Smooth muscle cell (in vitro differentiated cells): ENCODE data around the gene PIK3CD. TPM values are rescaled to one million over a fixed set of nuclear protein-coding genes. Genes with fewer than 3 reads are reported as not detected.

ENCODE experiments used
- DNase-seq: peaks from one replicate; lab custom pipeline; 2025; ENCODE audit not compliant: unreplicated experiment; lab: John Stamatoyannopoulos, UW
- H2AFZ ChIP-seq: fragments of 200-600 bp; sonication (generic); 2 replicates; pipeline ENCODE4 v1.6.0; 2016; ENCODE audit warnings: antibody characterized with exemption, low read depth, mild to moderate bottlenecking
- H3F3A ChIP-seq: fragments of 200-600 bp; sonication (generic); 2 replicates; pipeline ENCODE4 v1.6.0; 2017; ENCODE audit warnings: antibody characterized with exemption, low read depth
- H3K27ac ChIP-seq: fragments of 200-600 bp; sonication (generic); 2 replicates; pipeline ENCODE4 v1.5.1; 2016; ENCODE audit warnings: low read depth, mild to moderate bottlenecking
- H3K27me3 ChIP-seq: fragments of 200-600 bp; sonication (generic); 2 replicates; pipeline ENCODE4 v1.6.1; 2016; ENCODE audit warnings: low read depth, mild to moderate bottlenecking
- H3K36me3 ChIP-seq: fragments of 200-600 bp; sonication (generic); 2 replicates; pipeline ENCODE4 v1.5.1; 2016; ENCODE audit warnings: low read depth
- H3K4me1 ChIP-seq: fragments of 200-600 bp; sonication (generic); 2 replicates; pipeline ENCODE4 v1.5.1; 2016; ENCODE audit warnings: low read depth
- H3K4me2 ChIP-seq: fragments of 200-600 bp; sonication (generic); 2 replicates; pipeline ENCODE4 v1.6.0; 2016; ENCODE audit warnings: mild to moderate bottlenecking
- H3K4me3 ChIP-seq: fragments of 200-600 bp; sonication (generic); 2 replicates; pipeline ENCODE4 v1.5.1; 2016; ENCODE audit warnings: mild to moderate bottlenecking
- H3K79me2 ChIP-seq: fragments of 200-600 bp; sonication (generic); 2 replicates; pipeline ENCODE4 v1.6.0; 2016; ENCODE audit warnings: low read depth, mild to moderate bottlenecking
- H3K9ac ChIP-seq: fragments of 200-600 bp; sonication (generic); 2 replicates; pipeline ENCODE4 v1.6.0; 2016; ENCODE audit warnings: low read depth
- H3K9me3 ChIP-seq: fragments of 200-600 bp; sonication (generic); replicated peaks from 2 replicates; pipeline ENCODE4 v1.5.1; 2016; ENCODE audit warnings: low read depth
- H4K20me1 ChIP-seq: fragments of 200-600 bp; sonication (generic); 2 replicates; pipeline ENCODE4 v1.6.0; 2016; ENCODE audit warnings: low read depth
- WGBS: methylation state at CpG from one replicate; pipeline ENCODE4 v1.1.7; 2016; ENCODE audit warnings: low lambda C conversion rate; 5-methylcytosine and 5-hydroxymethylcytosine counted together
- polyA plus RNA-seq: library from polyadenylated mRNA; unstranded; fragments of >200 nt; fragmentation: Nextera tagmentation; extraction: Ambion mirVana; gene quantifications from 2 replicates; pipeline ENCODE4 v1.2.1, GENCODE V29; 2016
- total RNA-seq: library from RNA; depleted of rRNA; stranded (reverse); fragments of >200 nt; gene quantifications from 2 replicates; pipeline ENCODE4 v1.2.3, GENCODE V29; 2014
- TF ChIP-seq, protein P1 (sequence below): fragments of 200-600 bp; sonication (generic); IDR thresholded peaks from 2 replicates; pipeline ENCODE4 v1.5.1; 2017; ENCODE audit warnings: borderline replicate concordance, mild to moderate bottlenecking, antibody characterized with exemption; ENCODE audit not compliant: insufficient read depth, poor library complexity, severe bottlenecking

Gene PIK3CD
- total and polyA plus RNA-seq, 2 experiments from 2014 or later = 3.9 to 4.1 TPM

DNA sequence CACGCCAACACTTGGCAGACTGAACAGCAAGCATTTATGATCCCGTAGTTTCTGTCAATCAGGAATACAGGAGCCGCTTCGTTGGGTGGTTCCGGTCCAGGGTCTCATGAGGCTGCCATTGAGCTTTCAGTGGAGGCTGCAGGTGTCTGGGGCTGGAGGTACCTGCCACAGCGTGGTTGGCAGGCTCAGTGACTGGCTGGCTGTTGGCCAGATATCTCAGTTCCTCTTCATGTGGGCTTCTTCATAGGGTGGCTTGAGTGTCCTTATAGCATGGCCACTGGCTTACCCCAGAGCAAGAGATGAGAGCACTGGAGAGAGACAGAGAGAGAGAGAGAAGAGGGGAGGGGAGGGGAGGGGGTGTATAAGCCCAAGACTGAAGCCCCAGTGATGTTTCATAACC is 29.3 kb downstream of the PIK3CD start:
- WGBS = 96% methylated on average over 6 of the region's 6 CpGs
- no peaks in the 10 kb centered on the region for H3K4me1 ChIP-seq
- no peak for DNase-seq

DNA sequence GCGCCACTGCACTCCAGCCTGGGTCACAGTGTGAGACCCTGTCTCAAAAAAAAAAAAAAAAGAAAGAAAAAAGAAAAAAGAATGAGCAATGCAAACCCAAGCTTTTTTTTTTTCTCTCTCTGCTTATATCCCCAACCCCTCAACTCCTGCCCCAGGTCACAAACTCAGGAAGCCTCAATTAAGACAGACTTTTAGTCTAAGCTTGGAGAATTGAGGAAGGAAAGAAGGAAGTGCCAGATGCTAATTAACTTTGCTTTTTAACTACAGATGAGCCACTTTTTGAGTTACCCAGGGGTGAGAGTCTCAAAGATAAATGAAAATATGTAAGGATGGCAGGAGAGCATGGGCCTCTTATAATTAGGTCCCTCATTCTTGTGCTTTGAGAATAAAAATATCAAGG is 33.3 kb downstream of the PIK3CD start:
- H3K27me3 ChIP-seq = no peaks in the 10 kb centered on the region
- H3F3A ChIP-seq = peaks cover 11% of the 10 kb centered on the region
- WGBS = 100% methylated on average over 1 of the region's 1 CpG
- H2AFZ ChIP-seq = no peak overlapping the region
- TF ChIP-seq, protein P1, sequence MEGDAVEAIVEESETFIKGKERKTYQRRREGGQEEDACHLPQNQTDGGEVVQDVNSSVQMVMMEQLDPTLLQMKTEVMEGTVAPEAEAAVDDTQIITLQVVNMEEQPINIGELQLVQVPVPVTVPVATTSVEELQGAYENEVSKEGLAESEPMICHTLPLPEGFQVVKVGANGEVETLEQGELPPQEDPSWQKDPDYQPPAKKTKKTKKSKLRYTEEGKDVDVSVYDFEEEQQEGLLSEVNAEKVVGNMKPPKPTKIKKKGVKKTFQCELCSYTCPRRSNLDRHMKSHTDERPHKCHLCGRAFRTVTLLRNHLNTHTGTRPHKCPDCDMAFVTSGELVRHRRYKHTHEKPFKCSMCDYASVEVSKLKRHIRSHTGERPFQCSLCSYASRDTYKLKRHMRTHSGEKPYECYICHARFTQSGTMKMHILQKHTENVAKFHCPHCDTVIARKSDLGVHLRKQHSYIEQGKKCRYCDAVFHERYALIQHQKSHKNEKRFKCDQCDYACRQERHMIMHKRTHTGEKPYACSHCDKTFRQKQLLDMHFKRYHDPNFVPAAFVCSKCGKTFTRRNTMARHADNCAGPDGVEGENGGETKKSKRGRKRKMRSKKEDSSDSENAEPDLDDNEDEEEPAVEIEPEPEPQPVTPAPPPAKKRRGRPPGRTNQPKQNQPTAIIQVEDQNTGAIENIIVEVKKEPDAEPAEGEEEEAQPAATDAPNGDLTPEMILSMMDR = no peak
- H3K4me1 ChIP-seq = peaks cover 10% of the 10 kb centered on the region
- H3K27ac ChIP-seq = no peak overlapping the region
- DNase-seq = no peak
- no peaks in the 10 kb centered on the region for H3K9me3 ChIP-seq
- H4K20me1 ChIP-seq = no peaks in the 10 kb centered on the region
- H3K4me3 ChIP-seq = no peak overlapping the region
- H3K4me2 ChIP-seq = no peak overlapping the region
- H3K36me3 ChIP-seq = no peaks in the 10 kb centered on the region
- H3K9ac ChIP-seq = no peak overlapping the region
- H3K79me2 ChIP-seq = no peaks in the 10 kb centered on the region

More for the DNA sequence above, 29.3 kb downstream of the PIK3CD start:
- no peak overlapping the region for H3K27ac ChIP-seq
- no peak overlapping the region for H3K4me3 ChIP-seq
- TF ChIP-seq, protein P1 = no peak
- no peaks in the 10 kb centered on the region for H3F3A ChIP-seq
- H3K9me3 ChIP-seq = no peaks in the 10 kb centered on the region
- no peak overlapping the region for H2AFZ ChIP-seq
- H3K36me3 ChIP-seq = no peaks in the 10 kb centered on the region
- H3K79me2 ChIP-seq = no peaks in the 10 kb centered on the region
- H3K4me2 ChIP-seq = no peak overlapping the region
- no peaks in the 10 kb centered on the region for H3K27me3 ChIP-seq
- H3K9ac ChIP-seq = no peak overlapping the region
- no peaks in the 10 kb centered on the region for H4K20me1 ChIP-seq

DNA sequence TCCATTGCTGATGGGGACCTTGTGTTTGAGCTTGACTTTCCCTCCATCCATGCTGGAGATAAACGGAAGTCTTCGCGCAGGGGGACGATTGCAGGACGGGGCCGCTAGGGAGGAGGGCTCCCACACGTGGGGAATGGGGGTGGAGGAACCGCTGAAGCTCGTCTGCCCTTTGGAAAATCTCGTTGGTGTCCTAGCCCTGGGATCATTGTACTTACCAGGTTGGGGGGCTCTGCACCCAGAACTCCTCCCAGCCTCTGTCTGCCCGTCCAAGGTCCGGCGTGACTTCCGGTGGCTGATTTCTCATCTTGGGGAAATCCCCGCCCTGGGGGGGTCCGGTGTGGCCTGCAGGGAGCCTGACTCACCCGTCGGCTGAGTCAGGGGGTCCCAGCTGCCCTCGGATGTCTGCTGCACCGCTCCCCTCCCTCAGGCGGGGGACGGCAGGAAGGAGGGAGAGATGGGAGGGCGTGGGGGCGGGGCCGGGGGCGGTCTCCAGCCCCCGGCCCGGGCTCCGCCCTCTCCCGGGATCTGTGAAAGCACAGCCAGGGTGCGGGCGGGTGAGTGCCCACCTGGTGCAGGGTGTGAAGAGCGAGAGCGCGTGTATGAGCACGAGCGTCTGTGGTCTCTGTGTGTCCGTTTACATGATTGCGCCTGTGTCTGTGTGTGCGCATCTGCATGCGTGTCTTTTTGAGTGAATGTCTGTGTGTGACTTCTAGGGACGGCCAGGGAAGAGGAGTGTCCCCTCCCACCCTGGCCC is 35.8 kb downstream of the PIK3CD start:
- Histone ChIP-seq H2AFZ (peak overlapping the region; percentile 83), H3K36me3 (no peaks in the 10 kb centered on the region), H3K9ac (peak overlapping the region; percentile 85), H3F3A (peaks cover 11% of the 10 kb centered on the region), H3K79me2 (no peaks in the 10 kb centered on the region), H3K27me3 (no peaks in the 10 kb centered on the region), H3K4me1 (peaks cover 28% of the 10 kb centered on the region), H3K4me2 (peak overlapping the region; percentile 91), H3K9me3 (no peaks in the 10 kb centered on the region), H4K20me1 (no peaks in the 10 kb centered on the region), H3K27ac (peak overlapping the region; percentile 88), H3K4me3 (peak overlapping the region; percentile 64)
- under 1% methylated on average over 32 of the region's 42 CpGs for WGBS
- TF ChIP-seq, protein P1 = no peak
- DNase-seq = peak; percentile 64
